Measurements from ENCODE around the gene ZNF827.

DNA sequence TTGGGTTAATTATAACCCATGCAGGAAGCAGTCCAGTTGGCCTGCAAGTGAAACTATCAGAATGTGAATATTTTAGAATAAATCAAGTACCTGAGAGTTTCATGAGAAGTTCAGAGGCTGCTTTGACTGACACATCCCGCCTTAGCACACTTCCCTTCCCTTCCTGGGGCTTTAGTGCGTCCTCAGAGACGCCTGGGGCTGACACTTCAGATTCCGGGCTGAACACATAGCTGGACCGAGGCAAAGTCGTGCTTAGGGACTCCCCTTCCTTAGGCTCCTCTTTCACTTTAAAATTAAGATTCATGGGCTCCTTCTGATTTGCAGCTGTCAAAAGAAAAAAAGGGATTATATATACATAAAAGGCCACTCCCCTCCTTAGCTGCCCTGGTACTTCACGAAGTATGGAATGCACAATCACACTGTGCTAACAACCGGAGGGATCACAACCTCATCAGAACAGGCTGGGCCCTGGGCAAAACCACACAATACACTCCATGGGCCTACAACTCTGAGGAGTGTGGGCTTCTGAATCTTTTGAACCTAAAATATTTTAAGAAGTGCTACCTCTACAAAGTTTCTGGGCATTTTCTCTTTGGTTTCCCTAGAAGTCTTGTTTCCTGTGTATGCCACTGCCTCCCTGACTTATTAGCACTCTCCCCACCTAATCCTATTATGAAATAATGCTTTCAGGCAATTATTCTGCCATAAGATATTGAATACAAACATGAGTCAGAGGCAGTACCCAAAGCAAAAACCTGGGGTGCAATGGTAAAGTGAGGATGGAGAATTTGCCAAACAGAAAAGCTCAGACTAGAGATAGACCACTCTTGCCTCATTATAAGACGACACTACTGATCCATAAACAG, 68.2 kb downstream of the ZNF827 start:
- TF ChIP-seq FOXM1 (IDR thresholded peaks at IDR 0.05; ENCODE audit: borderline replicate concordance), result no peak
- no peak for TF ChIP-seq BHLHE40 (IDR thresholded peaks at IDR 0.05; ENCODE audit: borderline replicate concordance)
- TF ChIP-seq NFRKB (IDR thresholded peaks at IDR 0.05), result no peak
- no peak for TF ChIP-seq FOXA1 (IDR thresholded peaks at IDR 0.05)
- TF ChIP-seq SP1 (IDR thresholded peaks at IDR 0.05), result no peak
- TF ChIP-seq, protein P1, sequence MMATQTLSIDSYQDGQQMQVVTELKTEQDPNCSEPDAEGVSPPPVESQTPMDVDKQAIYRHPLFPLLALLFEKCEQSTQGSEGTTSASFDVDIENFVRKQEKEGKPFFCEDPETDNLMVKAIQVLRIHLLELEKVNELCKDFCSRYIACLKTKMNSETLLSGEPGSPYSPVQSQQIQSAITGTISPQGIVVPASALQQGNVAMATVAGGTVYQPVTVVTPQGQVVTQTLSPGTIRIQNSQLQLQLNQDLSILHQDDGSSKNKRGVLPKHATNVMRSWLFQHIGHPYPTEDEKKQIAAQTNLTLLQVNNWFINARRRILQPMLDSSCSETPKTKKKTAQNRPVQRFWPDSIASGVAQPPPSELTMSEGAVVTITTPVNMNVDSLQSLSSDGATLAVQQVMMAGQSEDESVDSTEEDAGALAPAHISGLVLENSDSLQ (IDR thresholded peaks at IDR 0.05), result no peak
- TF ChIP-seq HDGF (IDR thresholded peaks at IDR 0.05; ENCODE audit: borderline replicate concordance), result no peak
- no peak for TF ChIP-seq TARDBP (IDR thresholded peaks at IDR 0.05)
- TF ChIP-seq ARNT (IDR thresholded peaks at IDR 0.05), result no peak
- no peak for TF ChIP-seq LEF1 (IDR thresholded peaks at IDR 0.05; ENCODE audit: borderline replicate concordance)

Data from HEK293T (cell line).